HCT116 (cell line): Measurements from ENCODE around the gene NINJ2. TPM values are rescaled to one million over a fixed set of nuclear protein-coding genes. Genes with fewer than 3 reads are reported as not detected.

Experiments used
- ATAC-seq: fragments of 200-7000 bp; cut with Tn5 transposase; 2 replicates; pipeline ENCODE4 v1.9.1; 2020; ENCODE audit warnings: mild to moderate bottlenecking, moderate library complexity
- BruUV-seq: library from RNA; stranded (reverse); fragments of 400-500 nt; replicated peaks from 2 replicates; lab custom pipeline; 2021; lab: Mats Ljungman, UMichigan
- CTCF ChIA-PET: fragments of 300-600 bp; sonication (Branson Sonifier 250); formaldehyde crosslinking; loops from one replicate; lab custom pipeline; 2021; ENCODE audit warnings: antibody characterized with exemption; lab: Charles Lee
- POLR2A ChIA-PET: fragments of 300-600, 350-600 bp; sonication (Branson Sonifier 250); formaldehyde crosslinking; loops from one replicate; lab custom pipeline; 2021; ENCODE audit warnings: antibody characterized with exemption; lab: Charles Lee
- RAD21 ChIA-PET, 2 experiments: fragments of 300-600 bp; sonication (Branson Sonifier 250); formaldehyde crosslinking; loops; one replicate each; lab custom pipeline; 2023; ENCODE audit warnings: low total read pairs in 2 of 2; ENCODE audit not compliant: uncharacterized antibody in 2 of 2, unreplicated experiment in 2 of 2, low non-redundant PET in 1 of 2; lab: Charles Lee
- DNase-seq: peaks from one replicate; pipeline ENCODE4 v3.0.0-alpha.2; 2010; ENCODE audit warnings: low read depth, low spot score
- H2AFZ ChIP-seq: fragments of 200-600 bp; shearing (Covaris generic), sonication (generic); 2 replicates; pipeline ENCODE4 v1.6.1; 2017; ENCODE audit warnings: low read depth, mixed run types, mixed read lengths, antibody characterized with exemption, low read length; ENCODE audit not compliant: poor library complexity, severe bottlenecking
- H3K27ac ChIP-seq: 2 replicates; pipeline ENCODE4 v1.5.1; 2012; ENCODE audit warnings: low read depth, low read length
- H3K27me3 ChIP-seq: fragments of 200-600 bp; sonication (generic); 2 replicates; pipeline ENCODE4 v1.6.1; 2016; ENCODE audit warnings: mixed run types, low read length, mixed read lengths; ENCODE audit not compliant: insufficient read depth
- H3K36me3 ChIP-seq, 2 experiments: fragments of 200-500 bp in 1 of 2; fragments of 200-600 bp in 1 of 2; sonication (Bioruptor generic) in 1 of 2; sonication (generic) in 1 of 2; 2 replicates each; pipeline versions ENCODE4 v1.5.1 to v1.6.1; 2014 to 2016; ENCODE audit warnings: low read length in 2 of 2, inconsistent platforms in 1 of 2, mixed read lengths in 1 of 2, mixed run types in 1 of 2; ENCODE audit not compliant: insufficient read depth in 2 of 2, control insufficient read depth in 1 of 2
- H3K4me1 ChIP-seq, 2 experiments: fragments of 200-600 bp in 1 of 2; sonication (generic) in 1 of 2; 2 replicates each; pipeline versions ENCODE4 v1.5.1 to v1.6.1; 2012 to 2017; ENCODE audit warnings: low read length in 2 of 2, inconsistent platforms in 1 of 2, mild to moderate bottlenecking in 1 of 2, mixed read lengths in 1 of 2, mixed run types in 1 of 2, moderate library complexity in 1 of 2; ENCODE audit not compliant: insufficient read depth in 2 of 2, control insufficient read depth in 1 of 2
- H3K4me2 ChIP-seq: fragments of 200-600 bp; sonication (generic); 2 replicates; pipeline ENCODE4 v1.6.1; 2017; ENCODE audit warnings: mixed run types, low read length, mixed read lengths
- H3K4me3 ChIP-seq, 2 experiments: fragments of 200-600 bp in 1 of 2; sonication (generic) in 1 of 2; replicated peaks in 1 of 2; 2 replicates each; pipeline ENCODE4 v1.5.1; 2011 to 2016; ENCODE audit warnings: low read length in 2 of 2, control low read depth in 1 of 2, low read depth in 1 of 2, mild to moderate bottlenecking in 1 of 2, mixed read lengths in 1 of 2, mixed run types in 1 of 2
- H3K79me2 ChIP-seq: fragments of 200-600 bp; sonication (generic); 2 replicates; pipeline ENCODE4 v1.6.1; 2017; ENCODE audit warnings: mild to moderate bottlenecking, mixed run types, low read length, moderate library complexity, mixed read lengths; ENCODE audit not compliant: insufficient read depth
- H3K9ac ChIP-seq: fragments of 200-600 bp; sonication (generic); 2 replicates; pipeline ENCODE4 v1.6.1; 2016; ENCODE audit warnings: low read length, mixed read lengths
- H3K9me2 ChIP-seq: fragments of 200-600 bp; sonication (generic), shearing (Covaris generic); 2 replicates; pipeline ENCODE4 v1.6.1; 2017; ENCODE audit warnings: mixed run types, mild to moderate bottlenecking, moderate library complexity; ENCODE audit not compliant: insufficient read depth
- H3K9me3 ChIP-seq, 2 experiments: fragments of 200-500 bp in 1 of 2; fragments of 200-600 bp in 1 of 2; sonication (Bioruptor generic) in 1 of 2; sonication (generic) in 1 of 2; 2 replicates each; pipeline ENCODE4 v1.6.1; 2014 to 2017; ENCODE audit warnings: low read length in 2 of 2, mixed read lengths in 2 of 2, inconsistent platforms in 1 of 2, low read depth in 1 of 2, mild to moderate bottlenecking in 1 of 2, mixed run types in 1 of 2, moderate library complexity in 1 of 2; ENCODE audit not compliant: control insufficient read depth in 1 of 2, insufficient read depth in 1 of 2
- H4K20me1 ChIP-seq: fragments of 200-600 bp; sonication (generic), shearing (Covaris generic); 2 replicates; pipeline ENCODE4 v1.6.1; 2017; ENCODE audit warnings: mixed run types, mild to moderate bottlenecking, moderate library complexity; ENCODE audit not compliant: insufficient read depth
- EZH2 ChIP-seq: fragments of 200-600 bp; sonication (generic); IDR thresholded peaks from 2 replicates; pipeline ENCODE4 v1.6.1; 2017; ENCODE audit warnings: antibody characterized with exemption, mixed run types
- JUND ChIP-seq: IDR thresholded peaks from 2 replicates; pipeline ENCODE4 v1.6.1; 2012
- POLR2AphosphoS5 ChIP-seq: IDR thresholded peaks from 2 replicates; pipeline ENCODE4 v1.6.1; 2011; ENCODE audit warnings: mild to moderate bottlenecking, low read depth, low read length, moderate library complexity
- ZFX ChIP-seq: fragments of 450-650 bp; IDR thresholded peaks from 2 replicates; pipeline ENCODE4 v1.6.1; 2017
- intact Hi-C: fragments of 100-400 bp; cut with micrococcal nuclease; formaldehyde crosslinking; loops from 2 replicates; pipeline ENCODE4 v1.10.0; 2022
- total RNA-seq: library from RNA; stranded (reverse); gene quantifications from one replicate; pipeline ENCODE4 v1.2.1, GENCODE V29; 2021; ENCODE audit not compliant: unreplicated experiment
- TF ChIP-seq, protein P1 (sequence below): IDR thresholded peaks from 2 replicates; pipeline ENCODE4 v1.6.1; 2011; ENCODE audit warnings: mild to moderate bottlenecking, low read length, moderate library complexity; ENCODE audit not compliant: insufficient replicate concordance; ENCODE audit errors: extremely low read depth

NINJ2 gene
- total RNA-seq, 1 experiment from 2014 or later = not detected

DNA sequence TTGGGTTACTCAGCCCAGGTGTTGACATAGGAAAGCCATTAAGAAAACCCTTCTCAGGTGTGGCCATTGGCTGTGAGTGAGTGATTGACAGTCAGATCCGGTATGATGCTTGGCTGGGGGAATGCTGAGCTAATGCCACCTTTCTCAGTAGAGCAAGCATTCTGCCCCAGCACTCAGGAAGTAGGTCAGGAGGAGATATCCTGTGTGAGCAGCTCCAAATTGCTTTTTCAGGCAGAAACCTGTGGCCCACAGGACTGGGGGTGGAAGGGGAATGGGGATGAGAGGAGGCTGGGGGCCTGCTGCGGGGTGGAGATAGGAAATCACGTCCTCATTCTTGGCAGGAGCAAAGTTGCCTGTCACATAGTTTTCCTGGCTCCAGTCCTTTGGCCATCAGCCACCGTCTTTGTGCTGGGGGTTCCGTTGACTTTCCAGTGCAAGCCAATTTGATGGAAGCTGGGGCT lies 55.7 kb downstream of the NINJ2 start:
- no peaks in the 10 kb centered on the region for H3K9me2 ChIP-seq
- no peak; the same call in 1 of the 2 replicates for ATAC-seq
- H4K20me1 ChIP-seq = no peaks in the 10 kb centered on the region
- BruUV-seq = no TSS peak
- no peak overlapping the region for H2AFZ ChIP-seq
- H3K36me3 ChIP-seq = no peaks in the 10 kb centered on the region
- no peaks in the 10 kb centered on the region for H3K9me3 ChIP-seq
- H3K27ac ChIP-seq = no peak overlapping the region
- H3K4me3 ChIP-seq = no peak overlapping the region
- no peak for TF ChIP-seq EZH2
- TF ChIP-seq POLR2AphosphoS5 = no peak
- TF ChIP-seq JUND = no peak
- no peak overlapping the region for H3K4me2 ChIP-seq
- ChIA-PET RAD21 (no interaction called here), POLR2A (no interaction called here), CTCF (no interaction called here)
- H3K27me3 ChIP-seq = no peaks in the 10 kb centered on the region
- H3K9ac ChIP-seq = no peak overlapping the region
- no peak for DNase-seq
- H3K4me1 ChIP-seq = peaks cover 0 to 8% of the 10 kb centered on the region in 2 experiments; a peak in 2 of 4 replicates
- intact Hi-C loops = no loop called here
- H3K79me2 ChIP-seq = no peaks in the 10 kb centered on the region

- no peak overlapping the region for H3K9ac ChIP-seq
- H3K4me1 ChIP-seq = peaks cover 0 to 2% of the 10 kb centered on the region in 2 experiments; a peak in 1 of 4 replicates
- intact Hi-C loops = no loop called here
- ATAC-seq (no peak), DNase-seq (no peak)
- no peak overlapping the region for H2AFZ ChIP-seq
- POLR2A ChIA-PET = no interaction called here
- TF ChIP-seq, protein P1, sequence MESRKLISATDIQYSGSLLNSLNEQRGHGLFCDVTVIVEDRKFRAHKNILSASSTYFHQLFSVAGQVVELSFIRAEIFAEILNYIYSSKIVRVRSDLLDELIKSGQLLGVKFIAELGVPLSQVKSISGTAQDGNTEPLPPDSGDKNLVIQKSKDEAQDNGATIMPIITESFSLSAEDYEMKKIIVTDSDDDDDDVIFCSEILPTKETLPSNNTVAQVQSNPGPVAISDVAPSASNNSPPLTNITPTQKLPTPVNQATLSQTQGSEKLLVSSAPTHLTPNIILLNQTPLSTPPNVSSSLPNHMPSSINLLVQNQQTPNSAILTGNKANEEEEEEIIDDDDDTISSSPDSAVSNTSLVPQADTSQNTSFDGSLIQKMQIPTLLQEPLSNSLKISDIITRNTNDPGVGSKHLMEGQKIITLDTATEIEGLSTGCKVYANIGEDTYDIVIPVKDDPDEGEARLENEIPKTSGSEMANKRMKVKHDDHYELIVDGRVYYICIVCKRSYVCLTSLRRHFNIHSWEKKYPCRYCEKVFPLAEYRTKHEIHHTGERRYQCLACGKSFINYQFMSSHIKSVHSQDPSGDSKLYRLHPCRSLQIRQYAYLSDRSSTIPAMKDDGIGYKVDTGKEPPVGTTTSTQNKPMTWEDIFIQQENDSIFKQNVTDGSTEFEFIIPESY = no peak
- TF ChIP-seq ZFX = 0 out of 2 replicates have a peak, but pooled peaks have one; percentile 7
- H4K20me1 ChIP-seq = no peaks in the 10 kb centered on the region
- no peaks in the 10 kb centered on the region for H3K9me3 ChIP-seq
- CTCF ChIA-PET = no interaction called here
- H3K79me2 ChIP-seq = no peaks in the 10 kb centered on the region
- H3K4me2 ChIP-seq = no peak overlapping the region
- BruUV-seq = no TSS peak
- H3K4me3 ChIP-seq = no peak overlapping the region
- H3K9me2 ChIP-seq = no peaks in the 10 kb centered on the region
- H3K27ac ChIP-seq = no peak overlapping the region
- no peaks in the 10 kb centered on the region for H3K36me3 ChIP-seq
- RAD21 ChIA-PET = no interaction called here
- no peaks in the 10 kb centered on the region for H3K27me3 ChIP-seq
Measured at GRCh38 chr12:604956-605355, 58.3 kb downstream of the NINJ2 start.
